Measurements from ENCODE around the gene NSD2. TPM values are rescaled to one million over a fixed set of nuclear protein-coding genes. Genes with fewer than 3 reads are reported as not detected.
A peak's percentile ranks its signal among the peaks of the same experiment; 100 is the strongest.

The NSD2 gene
- total RNA-seq, 2 donors from 2014 or later: 23.8 to 36.3 TPM

DNA sequence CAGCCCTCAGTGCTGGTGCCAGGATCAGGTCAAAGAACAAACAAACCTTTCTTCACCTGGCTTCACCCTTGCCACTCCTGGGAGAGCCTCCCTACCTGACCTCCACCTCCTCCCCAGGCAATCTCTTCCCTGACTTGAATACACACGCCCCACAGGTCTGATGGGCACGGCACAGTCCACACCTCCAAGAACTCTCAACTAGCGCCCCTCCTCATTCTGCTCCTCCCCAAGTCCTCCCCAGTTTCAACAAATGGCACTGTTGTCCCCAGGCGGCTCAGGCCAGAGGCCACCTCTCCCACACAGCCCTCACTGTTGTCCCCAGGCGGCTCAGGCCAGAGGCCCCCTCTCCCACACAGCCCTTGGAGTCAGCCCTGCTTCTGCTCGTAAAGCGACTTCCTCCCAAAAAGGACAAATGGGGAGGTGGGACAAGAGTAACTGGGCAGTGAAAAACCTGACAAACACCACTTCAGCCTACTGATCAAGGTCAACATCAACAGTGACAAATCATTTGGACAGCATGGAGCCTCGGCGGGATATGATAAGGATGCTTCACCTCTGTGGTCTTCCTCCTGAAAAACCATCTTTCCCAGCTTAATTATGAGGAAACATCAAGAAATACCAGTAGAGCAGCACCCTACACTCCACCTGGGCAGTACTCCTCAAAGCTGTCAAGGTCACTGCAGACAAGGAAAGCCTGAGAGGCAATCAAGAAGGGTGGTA is 18.1 kb upstream of the NSD2 start:
- Histone ChIP-seq H3K9me3 (no peaks in the 10 kb centered on the region), H3K4me1 (peaks cover 0 to 48% of the 10 kb centered on the region in 2 donors), H3K27ac (no peak overlapping the region)

DNA sequence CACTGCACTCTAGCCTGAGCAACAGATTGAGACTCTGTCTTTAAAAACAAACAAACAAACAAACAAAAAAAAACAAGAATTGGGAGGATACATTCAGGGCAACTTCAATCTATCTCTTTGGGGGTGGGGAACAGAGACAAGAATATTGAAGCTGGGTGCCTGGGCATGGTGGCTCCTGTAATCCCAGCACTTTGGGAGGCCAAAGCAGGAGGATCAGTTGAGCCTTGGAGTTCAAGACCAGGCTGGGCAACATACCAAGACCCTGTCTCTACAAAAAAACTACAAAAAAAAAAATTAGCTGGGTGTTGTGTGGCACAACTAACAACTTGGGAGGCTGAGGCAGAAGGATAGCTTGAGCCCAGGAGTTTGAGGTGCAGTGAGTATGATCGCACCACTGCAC is 16.4 kb upstream of the NSD2 start:
- Histone ChIP-seq H3K4me1 (peaks cover 0 to 48% of the 10 kb centered on the region in 2 donors), H3K27ac (peak overlapping the region in 1 of 2 donors; percentile 91), H3K4me3 (peak overlapping the region in 1 of 2 donors; percentile 72), H3K9me3 (no peaks in the 10 kb centered on the region), H3K27me3 (no peaks in the 10 kb centered on the region), H3K36me3 (no peaks in the 10 kb centered on the region)
- no peak for DNase-seq (ENCODE audit: low spot score)
- TF ChIP-seq, protein P1, sequence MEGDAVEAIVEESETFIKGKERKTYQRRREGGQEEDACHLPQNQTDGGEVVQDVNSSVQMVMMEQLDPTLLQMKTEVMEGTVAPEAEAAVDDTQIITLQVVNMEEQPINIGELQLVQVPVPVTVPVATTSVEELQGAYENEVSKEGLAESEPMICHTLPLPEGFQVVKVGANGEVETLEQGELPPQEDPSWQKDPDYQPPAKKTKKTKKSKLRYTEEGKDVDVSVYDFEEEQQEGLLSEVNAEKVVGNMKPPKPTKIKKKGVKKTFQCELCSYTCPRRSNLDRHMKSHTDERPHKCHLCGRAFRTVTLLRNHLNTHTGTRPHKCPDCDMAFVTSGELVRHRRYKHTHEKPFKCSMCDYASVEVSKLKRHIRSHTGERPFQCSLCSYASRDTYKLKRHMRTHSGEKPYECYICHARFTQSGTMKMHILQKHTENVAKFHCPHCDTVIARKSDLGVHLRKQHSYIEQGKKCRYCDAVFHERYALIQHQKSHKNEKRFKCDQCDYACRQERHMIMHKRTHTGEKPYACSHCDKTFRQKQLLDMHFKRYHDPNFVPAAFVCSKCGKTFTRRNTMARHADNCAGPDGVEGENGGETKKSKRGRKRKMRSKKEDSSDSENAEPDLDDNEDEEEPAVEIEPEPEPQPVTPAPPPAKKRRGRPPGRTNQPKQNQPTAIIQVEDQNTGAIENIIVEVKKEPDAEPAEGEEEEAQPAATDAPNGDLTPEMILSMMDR (IDR thresholded peaks at IDR 0.05): no peak

More for the DNA sequence above, 18.1 kb upstream of the NSD2 start:
- Histone ChIP-seq H3K27me3 (no peaks in the 10 kb centered on the region), H3K36me3 (no peaks in the 10 kb centered on the region), H3K4me3 (no peak overlapping the region)
- TF ChIP-seq, protein P1 (IDR thresholded peaks at IDR 0.05): no peak
- DNase-seq (ENCODE audit: low spot score): no peak

DNA sequence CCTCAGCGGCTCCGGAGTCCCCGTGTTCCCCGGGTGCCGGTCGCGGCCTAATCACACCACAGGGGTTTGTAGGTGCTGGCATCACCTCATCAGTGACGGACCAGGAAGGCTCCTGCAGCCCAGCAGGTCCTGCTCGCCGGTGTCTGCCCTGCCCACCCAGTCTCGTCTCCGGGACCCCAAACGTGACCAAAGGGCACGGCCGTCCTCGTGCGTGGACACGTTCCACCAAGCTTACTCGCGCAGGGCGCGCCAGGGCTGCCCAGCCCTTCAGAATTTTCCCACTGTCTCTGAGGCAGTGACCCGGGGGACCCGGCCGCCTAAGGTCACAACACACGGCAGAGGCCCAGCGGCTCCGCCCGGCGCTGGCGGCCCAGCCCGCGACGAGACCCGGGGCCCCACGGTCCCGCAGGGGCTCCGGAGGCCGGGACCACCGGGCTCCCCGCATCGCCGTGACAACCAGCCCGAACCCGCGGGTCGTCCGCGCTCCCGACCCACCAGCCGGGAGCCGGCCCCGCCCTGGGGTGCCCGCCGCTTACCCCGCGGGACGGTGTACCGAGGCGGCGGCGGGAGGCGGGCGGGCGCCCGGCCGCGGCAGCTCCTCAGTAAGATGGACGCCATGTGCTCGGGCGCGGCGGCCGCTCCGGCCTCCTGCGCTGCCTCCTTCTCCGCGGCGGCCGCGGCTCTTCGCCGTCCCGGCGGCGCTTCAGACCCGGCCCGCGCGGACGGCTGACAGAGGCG is 15.7 kb upstream of the NSD2 start:
- H3K4me1 ChIP-seq: peaks cover 0 to 48% of the 10 kb centered on the region in 2 donors
- H3K4me3 ChIP-seq: peak overlapping the region; percentile 72 to 93
- TF ChIP-seq, protein P1 (IDR thresholded peaks at IDR 0.05): no peak
- H3K9me3 ChIP-seq: no peaks in the 10 kb centered on the region
- no peaks in the 10 kb centered on the region for H3K27me3 ChIP-seq
- DNase-seq (ENCODE audit: low spot score): no peak
- H3K27ac ChIP-seq: peak overlapping the region; percentile 82 to 91
- H3K36me3 ChIP-seq: no peaks in the 10 kb centered on the region

GRCh38 chr4:1856071-1856942 is 14.9 kb upstream of the NSD2 start, which contains the start of gene LETM1:
Gene LETM1, minus strand, starts transcription at chr4:1856156. Its CDS starts 206 bp downstream, at chr4:1855950.
- H3K27ac ChIP-seq: peak within 1 kb of the TSS; percentile 88 to 91
- H3K4me3 ChIP-seq: peak within 1 kb of the TSS; percentile 72 to 93
- no peaks in the 10 kb centered on the region for H3K36me3 ChIP-seq
- no peaks in the 10 kb centered on the region for H3K9me3 ChIP-seq
- TF ChIP-seq, protein P1 (IDR thresholded peaks at IDR 0.05): peak in 1 of 2 donors; percentile 15
- DNase-seq (ENCODE audit: low spot score): peak; percentile 94
- no peaks in the 10 kb centered on the region for H3K27me3 ChIP-seq
- H3K4me1 ChIP-seq: peaks cover 0 to 42% of the 10 kb centered on the region in 2 donors

- H3K9me3 ChIP-seq: no peaks in the 10 kb centered on the region
- peaks cover 0 to 34% of the 10 kb centered on the region in 2 donors for H3K4me1 ChIP-seq
- H3K27ac ChIP-seq: peak overlapping the region; percentile 88 to 91
- H3K4me3 ChIP-seq: peak overlapping the region; percentile 72 to 93
- TF ChIP-seq, protein P1 (IDR thresholded peaks at IDR 0.05): no peak
- no peaks in the 10 kb centered on the region for H3K27me3 ChIP-seq
- no peak for DNase-seq (ENCODE audit: low spot score)
- no peaks in the 10 kb centered on the region for H3K36me3 ChIP-seq
Measured at GRCh38 chr4:1856943-1857699, 14.1 kb upstream of the NSD2 start.

Data from right atrium auricular region (tissue), 2 donors.